HepG2 (cell line): Measurements from ENCODE around the gene SORBS2. TPM values are rescaled to one million over a fixed set of nuclear protein-coding genes. Genes with fewer than 3 reads are reported as not detected.

Experiments used
- ATAC-seq: fragments of 200-7000 bp; cut with Tn5 transposase; 3 replicates; pipeline ENCODE4 v1.9.1; 2020; ENCODE audit warnings: mild to moderate bottlenecking, moderate library complexity
- BruUV-seq: library from RNA; stranded (reverse); fragments of 400-500 nt; replicated peaks from 2 replicates; lab custom pipeline; 2021; lab: Mats Ljungman, UMichigan
- CTCF ChIA-PET: fragments of 300-600 bp; formaldehyde crosslinking; extraction: SDS; loops from one replicate; lab custom pipeline; 2021; ENCODE audit warnings: low total read pairs, inconsistent platforms, low intra/inter-chr PET ratio; lab: Yijun Ruan, JAX
- POLR2A ChIA-PET: fragments of 350-600 bp; sonication (Branson Sonifier 250); formaldehyde crosslinking; loops from one replicate; lab custom pipeline; 2020; ENCODE audit warnings: antibody characterized with exemption, inconsistent platforms; lab: Yijun Ruan, JAX
- DNase-seq: peaks from one replicate; pipeline ENCODE4 v3.0.0-alpha.2; 2015; ENCODE audit warnings: low spot score
- FAIRE-seq: peaks from 3 replicates; lab custom pipeline; 2011; peaks lifted over from hg19 to GRCh38; lab: Jason Lieb, UNC
- H2AFZ ChIP-seq: one replicate; pipeline ENCODE4 v1.6.1; 2011; ENCODE audit warnings: low read length, inconsistent platforms
- H3K27ac ChIP-seq: fragments of 300-600 bp; 3 replicates; pipeline ENCODE4 v1.8.0; 2011; ENCODE audit warnings: mixed run types, mild to moderate bottlenecking, mixed read lengths, low read length, inconsistent platforms; ENCODE audit not compliant: insufficient read depth; ENCODE audit errors: extremely low read length
- H3K27me3 ChIP-seq, 2 experiments: fragments of 200-600 bp in 1 of 2; 2 replicates in 1 of 2; 3 replicates in 1 of 2; pipeline versions ENCODE4 v1.6.0 to v1.8.0; 2011; ENCODE audit warnings: low read length in 2 of 2, mild to moderate bottlenecking in 2 of 2, moderate library complexity in 2 of 2, inconsistent platforms in 1 of 2; ENCODE audit not compliant: insufficient read depth in 2 of 2, control insufficient read depth in 1 of 2
- H3K36me3 ChIP-seq, 2 experiments: fragments of 200-600 bp in 1 of 2; replicated peaks in 1 of 2; 2 replicates in 1 of 2; 3 replicates in 1 of 2; pipeline versions ENCODE4 v1.5.1 to v1.8.0; 2011; ENCODE audit warnings: low read length in 2 of 2, inconsistent platforms in 1 of 2; ENCODE audit not compliant: insufficient read depth in 2 of 2, control insufficient read depth in 1 of 2
- H3K4me1 ChIP-seq: 2 replicates; pipeline ENCODE4 v1.5.1; 2012; ENCODE audit warnings: low read length, inconsistent platforms; ENCODE audit not compliant: insufficient read depth
- H3K4me2 ChIP-seq: 2 replicates; pipeline ENCODE4 v1.6.0; 2011; ENCODE audit warnings: low read depth, low read length, inconsistent platforms
- H3K4me3 ChIP-seq, 3 experiments: fragments of 200-600 bp in 1 of 3; sonication (generic), shearing (Covaris generic) in 1 of 3; replicated peaks in 1 of 3; 2 replicates each; pipeline ENCODE4 v1.5.1; 2011 to 2016; ENCODE audit warnings: low read length in 3 of 3, inconsistent platforms in 2 of 3, low read depth in 2 of 3, mild to moderate bottlenecking in 2 of 3, control low read depth in 1 of 3, mixed read lengths in 1 of 3; ENCODE audit not compliant: insufficient read depth in 1 of 3
- H3K79me2 ChIP-seq: one replicate; pipeline ENCODE4 v1.6.1; 2011; ENCODE audit warnings: low read length, inconsistent platforms; ENCODE audit not compliant: insufficient read depth
- H3K9ac ChIP-seq: 2 replicates; pipeline ENCODE4 v1.6.0; 2011; ENCODE audit warnings: mild to moderate bottlenecking, low read depth, low read length, inconsistent platforms; ENCODE audit not compliant: insufficient read depth
- H3K9me3 ChIP-seq: 2 replicates; pipeline ENCODE4 v1.5.1; 2012; ENCODE audit warnings: mild to moderate bottlenecking, low read length
- H4K20me1 ChIP-seq: 2 replicates; pipeline ENCODE4 v1.6.0; 2011; ENCODE audit warnings: inconsistent platforms, mild to moderate bottlenecking, low read length, moderate library complexity; ENCODE audit not compliant: insufficient read depth
- FOXJ3 ChIP-seq: sonication (generic); formaldehyde crosslinking; IDR thresholded peaks from 2 replicates; pipeline ENCODE4 v1.4.0; 2020; ENCODE audit warnings: missing genetic modification reagents, mild to moderate bottlenecking, borderline replicate concordance
- HMG20A ChIP-seq: IDR thresholded peaks from 2 replicates; pipeline ENCODE4 v1.6.1; 2016; ENCODE audit warnings: borderline replicate concordance
- NR0B2 ChIP-seq: sonication (generic); formaldehyde crosslinking; IDR thresholded peaks from 2 replicates; pipeline ENCODE4 v1.4.0; 2020; ENCODE audit warnings: mild to moderate bottlenecking, missing genetic modification reagents
- TOPORS ChIP-seq: sonication (generic); formaldehyde crosslinking; IDR thresholded peaks from 2 replicates; pipeline ENCODE4 v1.8.0; 2023; ENCODE audit warnings: mild to moderate bottlenecking, missing genetic modification reagents
- ZNF589 ChIP-seq: sonication (generic); formaldehyde crosslinking; conservative IDR thresholded peaks from 2 replicates; pipeline ENCODE4 v1.8.0; 2022; ENCODE audit warnings: mild to moderate bottlenecking, moderate library complexity, missing genetic modification reagents
- WGBS: methylation state at CpG from one replicate; pipeline ENCODE4 v1.1.6; 2017; ENCODE audit warnings: low lambda C conversion rate; 5-methylcytosine and 5-hydroxymethylcytosine counted together
- in situ Hi-C: cut with HindIII; loops from 2 replicates; pipeline ENCODE4 v1.10.0; 2017; ENCODE audit warnings: low pct_unique_long_range_greater_than_20kb; ENCODE audit not compliant: extremely low pct_ligation_motif_present
- intact Hi-C: fragments of 100-400 bp; cut with micrococcal nuclease; formaldehyde crosslinking; loops from one replicate; pipeline ENCODE4 v1.10.0; 2022; ENCODE audit not compliant: unreplicated experiment
- polyA plus RNA-seq, 8 experiments: library from polyadenylated mRNA; depleted of rRNA in 3 of 8; stranded (reverse) in 7 of 8; unstranded in 1 of 8; fragments of >200 nt; fragmentation: Illumina TruSeq in 4 of 8; extraction: Trizol in 4 of 8; gene quantifications; 2 replicates each; pipeline versions ENCODE4 v1.2.1 to v1.2.3, GENCODE V29; 2011 to 2016; ENCODE audit warnings: low read depth in 4 of 8, missing spikeins in 1 of 8, mixed read lengths in 1 of 8; ENCODE audit not compliant: insufficient read depth in 1 of 8
- total RNA-seq, 5 experiments: library from RNA; depleted of rRNA; stranded (reverse); fragments of >200 nt; fragmentation: Illumina TruSeq; extraction: Trizol; gene quantifications; 2 replicates each; pipeline ENCODE4 v1.2.3, GENCODE V29; 2016; ENCODE audit warnings: low read depth in 1 of 5
- TF ChIP-seq, protein P1 (sequence below): sonication (generic); formaldehyde crosslinking; IDR thresholded peaks from 2 replicates; pipeline ENCODE4 v1.4.0; 2020; ENCODE audit warnings: mild to moderate bottlenecking, missing genetic modification reagents
- TF ChIP-seq, protein P2 (sequence below), 2 experiments: sonication (generic) in 1 of 2; formaldehyde crosslinking in 1 of 2; IDR thresholded peaks; 2 replicates each; pipeline versions ENCODE4 v1.5.1 to v1.6.1; 2011 to 2020; ENCODE audit warnings: borderline replicate concordance in 1 of 2, low read depth in 1 of 2, low read length in 1 of 2, mild to moderate bottlenecking in 1 of 2, missing genetic modification reagents in 1 of 2, moderate library complexity in 1 of 2

The SORBS2 gene
- total and polyA plus RNA-seq, 2 of the 13 experiments (the other 11 are each of a cell fraction or from before 2014, with no cell fraction given), result 25.0 to 80.5 TPM

DNA sequence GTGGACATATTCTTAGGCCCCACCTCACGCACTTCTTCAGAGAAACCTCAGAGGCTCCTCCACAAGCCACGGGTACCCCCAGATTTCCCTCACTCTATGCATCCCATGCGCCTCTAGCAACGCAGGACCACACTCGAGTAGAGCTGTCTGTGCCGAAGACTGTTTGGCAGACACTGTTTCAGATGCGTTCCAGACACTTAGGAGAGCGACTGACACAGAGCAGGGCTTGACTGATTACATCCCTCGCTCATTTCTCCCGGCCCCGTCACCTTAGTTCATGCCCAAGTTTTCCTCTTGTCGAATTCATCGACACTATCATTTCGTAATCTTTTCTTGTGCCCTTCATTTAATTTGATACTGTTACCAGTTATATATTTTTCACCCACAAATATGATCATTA, 15.0 kb downstream of the SORBS2 start:
- intact Hi-C loops, result no loop called here

DNA sequence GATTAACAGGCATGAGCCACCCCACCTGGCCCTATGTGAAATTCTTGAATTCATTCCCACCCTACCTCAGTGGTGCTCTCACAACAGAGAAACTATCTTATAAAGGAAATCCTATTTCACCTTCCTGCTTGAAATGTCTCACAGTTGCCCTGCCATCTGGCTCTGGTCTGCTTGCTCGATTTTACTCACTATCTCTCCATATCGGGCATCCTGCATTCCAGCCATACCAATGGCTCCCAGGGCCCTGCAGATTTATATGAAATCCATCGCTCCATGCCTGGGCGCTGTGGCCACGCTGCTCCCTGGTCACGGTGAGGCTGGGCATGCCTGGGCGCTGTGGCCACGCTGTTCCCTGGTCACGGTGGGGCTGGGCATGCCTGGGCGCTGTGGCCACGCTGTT, 15.8 kb downstream of the SORBS2 start:
- Histone ChIP-seq H3K4me3 (no peak overlapping the region), H3K4me1 (peaks cover 50% of the 10 kb centered on the region), H3K4me2 (no peak overlapping the region), H3K27ac (no peak overlapping the region), H3K27me3 (no peaks in the 10 kb centered on the region), H3K79me2 (peaks cover 8% of the 10 kb centered on the region), H3K9me3 (no peaks in the 10 kb centered on the region), H4K20me1 (no peaks in the 10 kb centered on the region), H2AFZ (no peak overlapping the region), H3K9ac (no peak overlapping the region), H3K36me3 (peaks cover 0 to 5% of the 10 kb centered on the region in 2 experiments; a peak in 3 of 5 replicates)
- intact Hi-C loops, result no loop called here
- POLR2A ChIA-PET, result no interaction called here
- FAIRE-seq (no peak), ATAC-seq (no peak), DNase-seq (no peak)
- BruUV-seq, result no TSS peak
- TF ChIP-seq HMG20A (CRISPR knock-in tag), result no peak
- TF ChIP-seq, protein P1, sequence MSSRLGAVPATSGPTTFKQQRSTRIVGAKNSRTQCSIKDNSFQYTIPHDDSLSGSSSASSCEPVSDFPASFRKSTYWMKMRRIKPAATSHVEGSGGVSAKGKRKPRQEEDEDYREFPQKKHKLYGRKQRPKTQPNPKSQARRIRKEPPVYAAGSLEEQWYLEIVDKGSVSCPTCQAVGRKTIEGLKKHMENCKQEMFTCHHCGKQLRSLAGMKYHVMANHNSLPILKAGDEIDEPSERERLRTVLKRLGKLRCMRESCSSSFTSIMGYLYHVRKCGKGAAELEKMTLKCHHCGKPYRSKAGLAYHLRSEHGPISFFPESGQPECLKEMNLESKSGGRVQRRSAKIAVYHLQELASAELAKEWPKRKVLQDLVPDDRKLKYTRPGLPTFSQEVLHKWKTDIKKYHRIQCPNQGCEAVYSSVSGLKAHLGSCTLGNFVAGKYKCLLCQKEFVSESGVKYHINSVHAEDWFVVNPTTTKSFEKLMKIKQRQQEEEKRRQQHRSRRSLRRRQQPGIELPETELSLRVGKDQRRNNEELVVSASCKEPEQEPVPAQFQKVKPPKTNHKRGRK (CRISPR knock-in tag), result no peak
- no peak for TF ChIP-seq ZNF589 (CRISPR knock-in tag)
- CTCF ChIA-PET, result no interaction called here
- WGBS, result 98% methylated on average over 3 of the region's 11 CpGs
- in situ Hi-C loops, result no loop called here

More for the DNA sequence above, 15.0 kb downstream of the SORBS2 start:
- ChIA-PET POLR2A (no interaction called here), CTCF (no interaction called here)
- FAIRE-seq (no peak), ATAC-seq (no peak), DNase-seq (no peak)
- Histone ChIP-seq H3K4me3 (no peak overlapping the region), H3K79me2 (peaks cover 7% of the 10 kb centered on the region), H3K4me2 (no peak overlapping the region), H3K27me3 (no peaks in the 10 kb centered on the region), H3K27ac (no peak overlapping the region), H3K4me1 (peaks cover 50% of the 10 kb centered on the region), H3K9me3 (no peaks in the 10 kb centered on the region), H3K9ac (no peak overlapping the region), H4K20me1 (no peaks in the 10 kb centered on the region), H3K36me3 (peaks cover 5 to 7% of the 10 kb centered on the region in 2 experiments; a peak in 3 of 5 replicates), H2AFZ (no peak overlapping the region)
- 89% methylated on average over 13 of the region's 14 CpGs for WGBS
- TF ChIP-seq FOXJ3 (CRISPR knock-in tag) (no peak), NR0B2 (CRISPR knock-in tag) (no peak), TOPORS (CRISPR knock-in tag) (no peak)
- TF ChIP-seq, protein P2, sequence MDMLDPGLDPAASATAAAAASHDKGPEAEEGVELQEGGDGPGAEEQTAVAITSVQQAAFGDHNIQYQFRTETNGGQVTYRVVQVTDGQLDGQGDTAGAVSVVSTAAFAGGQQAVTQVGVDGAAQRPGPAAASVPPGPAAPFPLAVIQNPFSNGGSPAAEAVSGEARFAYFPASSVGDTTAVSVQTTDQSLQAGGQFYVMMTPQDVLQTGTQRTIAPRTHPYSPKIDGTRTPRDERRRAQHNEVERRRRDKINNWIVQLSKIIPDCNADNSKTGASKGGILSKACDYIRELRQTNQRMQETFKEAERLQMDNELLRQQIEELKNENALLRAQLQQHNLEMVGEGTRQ (IDR thresholded peaks at IDR 0.05; ENCODE audit: low read depth, low read length), result no peak
- TF ChIP-seq, protein P2 (CRISPR knock-in tag; IDR thresholded peaks at IDR 0.05; ENCODE audit: borderline replicate concordance), result no peak
- in situ Hi-C loops, result no loop called here
- no TSS peak for BruUV-seq
